Measurements from ENCODE around the gene LMO3.

Gene LMO3

GRCh38 chr12:16587110-16587453 lies 18.9 kb downstream of the LMO3 start:
- Histone ChIP-seq H3K4me1 (ENCODE audit: control insufficient read depth in 2 of 2, insufficient read depth in 1 of 2, low read depth in 1 of 2, low read length in 2 of 2) (peaks cover 0 to 2% of the 10 kb centered on the region in 2 donors), H2BK5ac (ENCODE audit: low read length) (no peak overlapping the region), H2BK15ac (ENCODE audit: low read length) (no peak overlapping the region), H3K9me3 (replicated peaks in 1 of 2; ENCODE audit: control insufficient read depth in 2 of 2, insufficient read depth in 1 of 2, low read depth in 1 of 2, low read length in 2 of 2) (no peaks in the 10 kb centered on the region), H2BK12ac (ENCODE audit: low read length) (no peak overlapping the region), H4K91ac (ENCODE audit: low read depth, low read length, poor library complexity) (no peak overlapping the region), H3K23ac (ENCODE audit: low read depth, low read length, poor library complexity) (no peak overlapping the region), H3K4me2 (ENCODE audit: insufficient read depth, low read length, poor library complexity, severe bottlenecking) (no peak overlapping the region), H3K36me3 (replicated peaks in 1 of 2; ENCODE audit: control insufficient read depth in 2 of 2, insufficient read depth in 2 of 2, low read length in 2 of 2) (peaks cover 0 to 3% of the 10 kb centered on the region in 2 donors), H4K8ac (ENCODE audit: low read depth, low read length) (no peak overlapping the region), H3K14ac (ENCODE audit: low read length) (no peak overlapping the region), H2BK120ac (ENCODE audit: low read depth, low read length) (no peak overlapping the region), H2AK5ac (ENCODE audit: low read depth, low read length) (no peak overlapping the region), H3K27me3 (ENCODE audit: control insufficient read depth in 3 of 3, insufficient read depth in 3 of 3, low read depth in 1 of 3, low read length in 3 of 3) (no peaks in the 10 kb centered on the region), H3K27ac (replicated peaks; ENCODE audit: low read length) (no peak overlapping the region), H3K79me1 (ENCODE audit: low read depth, low read length) (no peaks in the 10 kb centered on the region), H3K9ac (ENCODE audit: low read depth, low read length, poor library complexity) (no peak overlapping the region), H2AFZ (ENCODE audit: low read length) (no peak overlapping the region), H3K4me3 (ENCODE audit: low read length in 2 of 2) (no peak overlapping the region), H3K18ac (ENCODE audit: low read length) (no peak overlapping the region), H3K4ac (ENCODE audit: low read length) (no peak overlapping the region)
- no peak for DNase-seq (ENCODE audit: low spot score)
- no CpG with 5 or more reads among the region's 3 CpGs for WGBS, 2 donors (ENCODE audit: extremely low coverage in 2 of 2, insufficient read length in 2 of 2, insufficient replicate concordance in 1 of 2)

- Histone ChIP-seq H3K9ac (ENCODE audit: low read depth, low read length, poor library complexity) (no peak overlapping the region), H3K27me3 (ENCODE audit: control insufficient read depth in 3 of 3, insufficient read depth in 3 of 3, low read depth in 1 of 3, low read length in 3 of 3) (no peaks in the 10 kb centered on the region), H4K91ac (ENCODE audit: low read depth, low read length, poor library complexity) (no peak overlapping the region), H3K4ac (ENCODE audit: low read length) (no peak overlapping the region), H2AK5ac (ENCODE audit: low read depth, low read length) (no peak overlapping the region), H3K36me3 (replicated peaks in 1 of 2; ENCODE audit: control insufficient read depth in 2 of 2, insufficient read depth in 2 of 2, low read length in 2 of 2) (peaks cover 0 to 3% of the 10 kb centered on the region in 2 donors), H3K27ac (replicated peaks; ENCODE audit: low read length) (no peak overlapping the region), H3K4me1 (ENCODE audit: control insufficient read depth in 2 of 2, insufficient read depth in 1 of 2, low read depth in 1 of 2, low read length in 2 of 2) (peaks cover 0 to 2% of the 10 kb centered on the region in 2 donors), H2BK12ac (ENCODE audit: low read length) (no peak overlapping the region), H3K79me1 (ENCODE audit: low read depth, low read length) (no peaks in the 10 kb centered on the region), H3K18ac (ENCODE audit: low read length) (no peak overlapping the region), H2BK5ac (ENCODE audit: low read length) (no peak overlapping the region), H3K4me2 (ENCODE audit: insufficient read depth, low read length, poor library complexity, severe bottlenecking) (no peak overlapping the region), H2AFZ (ENCODE audit: low read length) (no peak overlapping the region), H3K23ac (ENCODE audit: low read depth, low read length, poor library complexity) (no peak overlapping the region), H3K4me3 (ENCODE audit: low read length in 2 of 2) (no peak overlapping the region), H3K14ac (ENCODE audit: low read length) (no peak overlapping the region), H4K8ac (ENCODE audit: low read depth, low read length) (no peak overlapping the region), H2BK15ac (ENCODE audit: low read length) (no peak overlapping the region), H3K9me3 (replicated peaks in 1 of 2; ENCODE audit: control insufficient read depth in 2 of 2, insufficient read depth in 1 of 2, low read depth in 1 of 2, low read length in 2 of 2) (no peaks in the 10 kb centered on the region), H2BK120ac (ENCODE audit: low read depth, low read length) (no peak overlapping the region)
- DNase-seq (ENCODE audit: low spot score) = no peak
- no CpG with 5 or more reads among the region's 8 CpGs for WGBS, 2 donors (ENCODE audit: extremely low coverage in 2 of 2, insufficient read length in 2 of 2, insufficient replicate concordance in 1 of 2)
Measured at GRCh38 chr12:16586350-16587109, 19.4 kb downstream of the LMO3 start.

GRCh38 chr12:16585781-16586180 lies 20.2 kb downstream of the LMO3 start:
- H3K79me1 ChIP-seq (ENCODE audit: low read depth, low read length) = no peaks in the 10 kb centered on the region
- no peak overlapping the region for H2AK5ac ChIP-seq (ENCODE audit: low read depth, low read length)
- no peak overlapping the region for H2BK15ac ChIP-seq (ENCODE audit: low read length)
- no peak overlapping the region for H3K27ac ChIP-seq (replicated peaks; ENCODE audit: low read length)
- H3K9ac ChIP-seq (ENCODE audit: low read depth, low read length, poor library complexity) = no peak overlapping the region
- peaks cover 0 to 2% of the 10 kb centered on the region in 2 donors for H3K4me1 ChIP-seq (ENCODE audit: control insufficient read depth in 2 of 2, insufficient read depth in 1 of 2, low read depth in 1 of 2, low read length in 2 of 2)
- no peak overlapping the region for H2BK5ac ChIP-seq (ENCODE audit: low read length)
- H3K36me3 ChIP-seq (replicated peaks in 1 of 2; ENCODE audit: control insufficient read depth in 2 of 2, insufficient read depth in 2 of 2, low read length in 2 of 2) = peaks cover 0 to 3% of the 10 kb centered on the region in 2 donors
- WGBS, 2 donors (ENCODE audit: extremely low coverage in 2 of 2, insufficient read length in 2 of 2, insufficient replicate concordance in 1 of 2) = no CpG with 5 or more reads among the region's 2 CpGs
- H3K4me2 ChIP-seq (ENCODE audit: insufficient read depth, low read length, poor library complexity, severe bottlenecking) = no peak overlapping the region
- no peak overlapping the region for H3K23ac ChIP-seq (ENCODE audit: low read depth, low read length, poor library complexity)
- H3K27me3 ChIP-seq (ENCODE audit: control insufficient read depth in 3 of 3, insufficient read depth in 3 of 3, low read depth in 1 of 3, low read length in 3 of 3) = no peaks in the 10 kb centered on the region
- DNase-seq (ENCODE audit: low spot score) = no peak
- H2BK120ac ChIP-seq (ENCODE audit: low read depth, low read length) = no peak overlapping the region
- H3K18ac ChIP-seq (ENCODE audit: low read length) = no peak overlapping the region
- H2BK12ac ChIP-seq (ENCODE audit: low read length) = no peak overlapping the region
- no peak overlapping the region for H3K4ac ChIP-seq (ENCODE audit: low read length)
- H3K14ac ChIP-seq (ENCODE audit: low read length) = no peak overlapping the region
- H3K9me3 ChIP-seq (replicated peaks in 1 of 2; ENCODE audit: control insufficient read depth in 2 of 2, insufficient read depth in 1 of 2, low read depth in 1 of 2, low read length in 2 of 2) = no peaks in the 10 kb centered on the region
- no peak overlapping the region for H2AFZ ChIP-seq (ENCODE audit: low read length)
- H4K91ac ChIP-seq (ENCODE audit: low read depth, low read length, poor library complexity) = no peak overlapping the region
- no peak overlapping the region for H4K8ac ChIP-seq (ENCODE audit: low read depth, low read length)
- H3K4me3 ChIP-seq (ENCODE audit: low read length in 2 of 2) = no peak overlapping the region

GRCh38 chr12:16583969-16584745 lies 21.8 kb downstream of the LMO3 start:
- DNase-seq (ENCODE audit: low spot score) = no peak
- 100% methylated on average over 1 of the region's 4 CpGs for WGBS, 2 donors (ENCODE audit: extremely low coverage in 2 of 2, insufficient read length in 2 of 2, insufficient replicate concordance in 1 of 2)
- no peak overlapping the region for H3K9ac ChIP-seq (ENCODE audit: low read depth, low read length, poor library complexity)

More at GRCh38 chr12:16583969-16584745, 21.8 kb downstream of the LMO3 start:
- no peak overlapping the region for H4K8ac ChIP-seq (ENCODE audit: low read depth, low read length)
- H3K27ac ChIP-seq (replicated peaks; ENCODE audit: low read length) = no peak overlapping the region
- H3K4me2 ChIP-seq (ENCODE audit: insufficient read depth, low read length, poor library complexity, severe bottlenecking) = no peak overlapping the region
- no peak overlapping the region for H2AK5ac ChIP-seq (ENCODE audit: low read depth, low read length)
- H2BK5ac ChIP-seq (ENCODE audit: low read length) = no peak overlapping the region
- H2BK15ac ChIP-seq (ENCODE audit: low read length) = no peak overlapping the region
- no peak overlapping the region for H3K14ac ChIP-seq (ENCODE audit: low read length)
- H2BK120ac ChIP-seq (ENCODE audit: low read depth, low read length) = no peak overlapping the region
- H2AFZ ChIP-seq (ENCODE audit: low read length) = no peak overlapping the region
- H2BK12ac ChIP-seq (ENCODE audit: low read length) = no peak overlapping the region
- no peaks in the 10 kb centered on the region for H3K27me3 ChIP-seq (ENCODE audit: control insufficient read depth in 3 of 3, insufficient read depth in 3 of 3, low read depth in 1 of 3, low read length in 3 of 3)
- no peak overlapping the region for H4K91ac ChIP-seq (ENCODE audit: low read depth, low read length, poor library complexity)
- no peak overlapping the region for H3K18ac ChIP-seq (ENCODE audit: low read length)
- H3K4me1 ChIP-seq (ENCODE audit: control insufficient read depth in 2 of 2, insufficient read depth in 1 of 2, low read depth in 1 of 2, low read length in 2 of 2) = peaks cover 0 to 2% of the 10 kb centered on the region in 2 donors
- H3K4ac ChIP-seq (ENCODE audit: low read length) = no peak overlapping the region
- H3K79me1 ChIP-seq (ENCODE audit: low read depth, low read length) = no peaks in the 10 kb centered on the region
- no peak overlapping the region for H3K4me3 ChIP-seq (ENCODE audit: low read length in 2 of 2)
- no peaks in the 10 kb centered on the region for H3K9me3 ChIP-seq (replicated peaks in 1 of 2; ENCODE audit: control insufficient read depth in 2 of 2, insufficient read depth in 1 of 2, low read depth in 1 of 2, low read length in 2 of 2)
- no peak overlapping the region for H3K23ac ChIP-seq (ENCODE audit: low read depth, low read length, poor library complexity)
- peaks cover 0 to 3% of the 10 kb centered on the region in 2 donors for H3K36me3 ChIP-seq (replicated peaks in 1 of 2; ENCODE audit: control insufficient read depth in 2 of 2, insufficient read depth in 2 of 2, low read length in 2 of 2)

Measured in neuronal stem cell (in vitro differentiated cells).